ENCODE results near the gene LRRN3. TPM values are rescaled to one million over a fixed set of nuclear protein-coding genes. Genes with fewer than 3 reads are reported as not detected.

Gene LRRN3
- total and polyA plus RNA-seq, 3 experiments from 2014 or later: 18.8 to 101 (median 91.4) TPM

DNA sequence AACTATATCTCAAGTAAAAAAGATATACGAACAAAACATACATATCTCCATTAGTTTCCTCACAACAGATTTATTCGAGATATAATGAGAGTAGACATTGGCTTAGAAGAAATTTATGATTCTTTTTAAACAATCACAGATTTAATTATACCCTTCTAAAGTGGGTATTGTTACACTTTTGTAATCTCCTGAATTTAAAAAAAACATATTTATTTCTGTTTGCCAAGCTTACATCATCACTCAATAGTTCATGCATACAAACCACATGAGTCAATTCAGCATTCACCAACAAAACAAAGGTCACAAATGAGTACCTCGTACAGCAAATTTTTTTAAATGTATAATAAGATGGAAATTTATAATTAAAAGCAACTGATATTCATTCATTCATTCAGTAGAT, 17.6 kb downstream of the LRRN3 start:
- ChIA-PET CTCF (interaction anchor here (1.2 to 2.4 kb wide), 2 partner anchors 10 to 18 kb away, joined by 3 to 8 read pairs; no protein-coding TSS in a partner anchor), POLR2A (interaction anchor here (0.7 kb wide), 1 partner anchor 16 kb away, joined by 4 read pairs; no protein-coding TSS in a partner anchor)
- H3K4me1 Mint-ChIP-seq: peaks cover 2 to 72% (median 7%) of the 10 kb centered on the region in 3 donors

GRCh38 chr7:111112439-111112838, 21.5 kb downstream of the LRRN3 start:
- no peaks in the 10 kb centered on the region for H3K27me3 ChIP-seq (ENCODE audit: insufficient read depth, low read length, poor library complexity, severe bottlenecking)
- no peak overlapping the region for H3K27ac ChIP-seq (ENCODE audit: low read depth, low read length)
- H3K4me1 ChIP-seq (ENCODE audit: insufficient read depth, low read length): no peaks in the 10 kb centered on the region
- H3K36me3 ChIP-seq (ENCODE audit: insufficient read depth, low read length): no peaks in the 10 kb centered on the region
- Mint-ChIP-seq H3K9me3 (no peaks in the 10 kb centered on the region), H3K4me3 (no peak overlapping the region), H3K27me3 (no peaks in the 10 kb centered on the region), H3K4me1 (peaks cover 0 to 41% (median 4%) of the 10 kb centered on the region in 3 donors), H3K36me3 (peaks cover 0 to 40% (median 0%) of the 10 kb centered on the region in 3 donors), H3K27ac (no peak overlapping the region)
- ChIA-PET POLR2A (no interaction called here), CTCF (interaction anchor here (1.7 kb wide), 1 partner anchor 13 kb away, joined by 6 read pairs; no protein-coding TSS in a partner anchor)
- no peaks in the 10 kb centered on the region for H3K9me3 ChIP-seq (ENCODE audit: low read length)
- H3K4me3 ChIP-seq (ENCODE audit: low read length): no peak overlapping the region
- DNase-seq: no peak

More for the DNA sequence above, 17.6 kb downstream of the LRRN3 start:
- Histone ChIP-seq H3K36me3 (ENCODE audit: insufficient read depth, low read length) (no peaks in the 10 kb centered on the region), H3K4me3 (ENCODE audit: low read length) (no peak overlapping the region), H3K27ac (ENCODE audit: low read depth, low read length) (no peak overlapping the region), H3K27me3 (ENCODE audit: insufficient read depth, low read length, poor library complexity, severe bottlenecking) (no peaks in the 10 kb centered on the region), H3K9me3 (ENCODE audit: low read length) (no peaks in the 10 kb centered on the region), H3K4me1 (ENCODE audit: insufficient read depth, low read length) (no peaks in the 10 kb centered on the region)
- no peak for DNase-seq
- Mint-ChIP-seq H3K27me3 (no peaks in the 10 kb centered on the region), H3K27ac (no peak overlapping the region), H3K9me3 (no peaks in the 10 kb centered on the region), H3K36me3 (peaks cover 0 to 52% (median 0%) of the 10 kb centered on the region in 3 donors), H3K4me3 (no peak overlapping the region)

GRCh38 chr7:111113263-111114017, 22.5 kb downstream of the LRRN3 start:
- Histone ChIP-seq H3K27me3 (ENCODE audit: insufficient read depth, low read length, poor library complexity, severe bottlenecking) (no peaks in the 10 kb centered on the region), H3K9me3 (ENCODE audit: low read length) (no peaks in the 10 kb centered on the region), H3K4me1 (ENCODE audit: insufficient read depth, low read length) (no peaks in the 10 kb centered on the region), H3K36me3 (ENCODE audit: insufficient read depth, low read length) (no peaks in the 10 kb centered on the region), H3K27ac (ENCODE audit: low read depth, low read length) (no peak overlapping the region), H3K4me3 (ENCODE audit: low read length) (no peak overlapping the region)
- no peak overlapping the region for H3K4me3 Mint-ChIP-seq
- H3K36me3 Mint-ChIP-seq: peaks cover 0 to 45% (median 0%) of the 10 kb centered on the region in 3 donors
- DNase-seq: no peak
- H3K27ac Mint-ChIP-seq: peak overlapping the region in 1 of 8 donors; percentile 54
- no peaks in the 10 kb centered on the region for H3K27me3 Mint-ChIP-seq
- H3K4me1 Mint-ChIP-seq: peaks cover 0 to 35% (median 4%) of the 10 kb centered on the region in 3 donors
- no peaks in the 10 kb centered on the region for H3K9me3 Mint-ChIP-seq
- POLR2A ChIA-PET: no interaction called here
- CTCF ChIA-PET: interaction anchor here (0.9 kb wide), 1 partner anchor 15 kb away, joined by 4 read pairs; no protein-coding TSS in a partner anchor

- CTCF ChIA-PET: no interaction called here
- peaks cover 0 to 26% (median 4%) of the 10 kb centered on the region in 3 donors for H3K4me1 Mint-ChIP-seq
- no peak overlapping the region for H3K4me3 Mint-ChIP-seq
- POLR2A ChIA-PET: no interaction called here
- no peaks in the 10 kb centered on the region for H3K27me3 Mint-ChIP-seq
- no peak overlapping the region for H3K4me3 ChIP-seq (ENCODE audit: low read length)
- H3K27ac Mint-ChIP-seq: no peak overlapping the region
- H3K36me3 Mint-ChIP-seq: peaks cover 0 to 44% (median 1%) of the 10 kb centered on the region in 3 donors
- H3K9me3 ChIP-seq (ENCODE audit: low read length): no peaks in the 10 kb centered on the region
- H3K27ac ChIP-seq (ENCODE audit: low read depth, low read length): no peak overlapping the region
- no peak for DNase-seq
- no peaks in the 10 kb centered on the region for H3K9me3 Mint-ChIP-seq
- no peaks in the 10 kb centered on the region for H3K36me3 ChIP-seq (ENCODE audit: insufficient read depth, low read length)
- H3K4me1 ChIP-seq (ENCODE audit: insufficient read depth, low read length): no peaks in the 10 kb centered on the region
- no peaks in the 10 kb centered on the region for H3K27me3 ChIP-seq (ENCODE audit: insufficient read depth, low read length, poor library complexity, severe bottlenecking)
Observed at GRCh38 chr7:111115966-111116365, 25.0 kb downstream of the LRRN3 start.

GRCh38 chr7:111126987-111127386, 36.1 kb downstream of the LRRN3 start:
- H3K9me3 ChIP-seq (ENCODE audit: low read length): no peaks in the 10 kb centered on the region
- H3K27me3 ChIP-seq (ENCODE audit: insufficient read depth, low read length, poor library complexity, severe bottlenecking): no peaks in the 10 kb centered on the region
- no peak overlapping the region for H3K27ac Mint-ChIP-seq
- peaks cover 3% of the 10 kb centered on the region for H3K36me3 ChIP-seq (ENCODE audit: insufficient read depth, low read length)
- no peak overlapping the region for H3K27ac ChIP-seq (ENCODE audit: low read depth, low read length)
- ChIA-PET POLR2A (no interaction called here), CTCF (no interaction called here)
- H3K27me3 Mint-ChIP-seq: no peaks in the 10 kb centered on the region
- DNase-seq: no peak
- no peaks in the 10 kb centered on the region for H3K9me3 Mint-ChIP-seq
- no peaks in the 10 kb centered on the region for H3K4me1 ChIP-seq (ENCODE audit: insufficient read depth, low read length)
- no peak overlapping the region for H3K4me3 Mint-ChIP-seq
- no peaks in the 10 kb centered on the region for H3K4me1 Mint-ChIP-seq
- H3K36me3 Mint-ChIP-seq: peaks cover 0 to 15% (median 7%) of the 10 kb centered on the region in 3 donors
- no peak overlapping the region for H3K4me3 ChIP-seq (ENCODE audit: low read length)

GRCh38 chr7:111129435-111129834, 38.5 kb downstream of the LRRN3 start:
- POLR2A ChIA-PET: no interaction called here
- no peak overlapping the region for H3K4me3 Mint-ChIP-seq
- H3K4me1 ChIP-seq (ENCODE audit: insufficient read depth, low read length): no peaks in the 10 kb centered on the region
- H3K4me1 Mint-ChIP-seq: no peaks in the 10 kb centered on the region
- peaks cover 0 to 2% (median 0%) of the 10 kb centered on the region in 3 donors for H3K36me3 Mint-ChIP-seq
- H3K27me3 Mint-ChIP-seq: no peaks in the 10 kb centered on the region
- no peaks in the 10 kb centered on the region for H3K9me3 Mint-ChIP-seq
- no peaks in the 10 kb centered on the region for H3K9me3 ChIP-seq (ENCODE audit: low read length)
- no peak overlapping the region for H3K4me3 ChIP-seq (ENCODE audit: low read length)
- DNase-seq: no peak
- H3K27ac ChIP-seq (ENCODE audit: low read depth, low read length): no peak overlapping the region
- H3K36me3 ChIP-seq (ENCODE audit: insufficient read depth, low read length): no peaks in the 10 kb centered on the region
- CTCF ChIA-PET: no interaction called here
- no peaks in the 10 kb centered on the region for H3K27me3 ChIP-seq (ENCODE audit: insufficient read depth, low read length, poor library complexity, severe bottlenecking)
- H3K27ac Mint-ChIP-seq: no peak overlapping the region

DNA sequence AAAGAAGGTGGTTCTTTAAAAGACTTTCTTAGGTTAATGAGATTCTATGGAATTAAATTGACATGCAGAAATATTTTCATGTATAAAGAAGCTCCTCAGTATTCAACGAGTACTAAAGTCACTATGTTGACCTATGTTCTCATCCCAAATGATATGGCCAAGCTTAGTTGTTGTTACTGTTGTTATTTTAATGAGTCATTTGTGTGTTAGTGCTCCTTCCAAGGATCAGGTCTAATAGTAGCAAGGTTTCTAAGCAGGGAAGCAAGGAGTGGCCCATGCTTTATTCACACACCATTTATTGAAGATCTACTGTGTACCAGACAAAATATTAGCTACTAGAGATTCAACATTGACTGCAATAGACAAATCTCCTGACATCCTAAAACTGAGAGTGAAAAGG, 41.9 kb downstream of the LRRN3 start:
- no peaks in the 10 kb centered on the region for H3K27me3 ChIP-seq (ENCODE audit: insufficient read depth, low read length, poor library complexity, severe bottlenecking)
- H3K4me3 ChIP-seq (ENCODE audit: low read length): no peak overlapping the region
- DNase-seq: no peak
- H3K9me3 ChIP-seq (ENCODE audit: low read length): no peaks in the 10 kb centered on the region
- Mint-ChIP-seq H3K27me3 (no peaks in the 10 kb centered on the region), H3K4me1 (peaks cover 4 to 7% (median 4%) of the 10 kb centered on the region in 3 donors), H3K9me3 (no peaks in the 10 kb centered on the region), H3K36me3 (no peaks in the 10 kb centered on the region), H3K4me3 (no peak overlapping the region), H3K27ac (no peak overlapping the region)
- no peak overlapping the region for H3K27ac ChIP-seq (ENCODE audit: low read depth, low read length)
- H3K36me3 ChIP-seq (ENCODE audit: insufficient read depth, low read length): no peaks in the 10 kb centered on the region
- ChIA-PET CTCF (no interaction called here), POLR2A (no interaction called here)
- peaks cover 4% of the 10 kb centered on the region for H3K4me1 ChIP-seq (ENCODE audit: insufficient read depth, low read length)
